Retina (tissue), 1 donor: Measurements from ENCODE around the gene POLD3.
A peak's percentile ranks its signal among the peaks of the same experiment; 100 is the strongest.

ENCODE experiments used
- DNase-seq: peaks from one replicate; pipeline ENCODE4 v3.0.0-alpha.2; 2016

Gene POLD3

DNA sequence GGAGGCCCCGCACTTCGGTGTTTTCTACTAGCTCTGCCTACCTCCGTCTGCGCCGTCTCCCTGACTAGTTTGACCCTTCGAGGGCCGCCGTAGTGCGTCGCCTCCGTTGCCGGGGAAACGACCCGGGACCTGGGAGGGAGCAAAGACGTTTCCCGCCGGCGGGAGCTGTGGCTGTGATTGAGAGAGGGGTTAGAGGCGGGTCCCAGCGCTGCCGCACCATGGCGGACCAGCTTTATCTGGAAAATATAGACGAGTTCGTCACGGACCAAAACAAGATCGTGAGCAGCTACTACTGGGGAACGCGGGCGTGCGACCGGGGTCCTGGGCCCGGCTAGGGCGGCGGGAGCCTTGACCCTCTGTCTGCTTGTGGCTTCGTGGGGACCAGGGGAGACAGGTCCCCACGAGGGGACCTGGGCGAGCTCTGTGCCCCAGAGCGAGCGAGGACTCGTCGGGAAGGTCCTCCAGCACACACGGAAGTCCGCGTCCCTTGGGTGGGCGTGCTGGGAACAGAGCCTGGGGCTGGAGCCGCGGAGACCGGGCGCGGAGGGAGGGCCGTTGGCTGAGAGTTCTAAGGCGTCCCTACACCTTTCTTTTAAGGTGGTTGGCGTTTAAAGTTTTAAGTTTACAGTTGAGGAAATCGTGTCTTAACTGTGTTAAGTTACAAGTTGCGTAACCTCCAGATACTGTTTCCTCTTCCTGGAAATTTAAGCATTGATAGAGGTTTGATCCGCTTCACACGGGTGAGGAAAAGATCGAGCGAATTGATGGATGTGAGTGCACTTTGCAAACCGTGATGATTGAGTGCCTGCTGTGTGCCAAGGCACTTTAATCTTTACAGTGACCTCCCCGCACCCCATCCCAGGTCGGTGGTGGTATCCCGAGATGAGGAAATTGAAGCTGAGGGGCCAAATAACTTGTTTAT, at the start of gene POLD3:
POLD3 (plus strand) TSS at position 142 of the 922 bp plus-strand sequence; CDS start at position 219, 77 bp downstream.
- DNase-seq = peak; percentile 95

GRCh38 chr11:74543991-74544390, 48.4 kb upstream of the POLD3 start:
- no peak for DNase-seq

- DNase-seq = no peak
Observed at GRCh38 chr11:74546752-74547151, 45.6 kb upstream of the POLD3 start.

DNA sequence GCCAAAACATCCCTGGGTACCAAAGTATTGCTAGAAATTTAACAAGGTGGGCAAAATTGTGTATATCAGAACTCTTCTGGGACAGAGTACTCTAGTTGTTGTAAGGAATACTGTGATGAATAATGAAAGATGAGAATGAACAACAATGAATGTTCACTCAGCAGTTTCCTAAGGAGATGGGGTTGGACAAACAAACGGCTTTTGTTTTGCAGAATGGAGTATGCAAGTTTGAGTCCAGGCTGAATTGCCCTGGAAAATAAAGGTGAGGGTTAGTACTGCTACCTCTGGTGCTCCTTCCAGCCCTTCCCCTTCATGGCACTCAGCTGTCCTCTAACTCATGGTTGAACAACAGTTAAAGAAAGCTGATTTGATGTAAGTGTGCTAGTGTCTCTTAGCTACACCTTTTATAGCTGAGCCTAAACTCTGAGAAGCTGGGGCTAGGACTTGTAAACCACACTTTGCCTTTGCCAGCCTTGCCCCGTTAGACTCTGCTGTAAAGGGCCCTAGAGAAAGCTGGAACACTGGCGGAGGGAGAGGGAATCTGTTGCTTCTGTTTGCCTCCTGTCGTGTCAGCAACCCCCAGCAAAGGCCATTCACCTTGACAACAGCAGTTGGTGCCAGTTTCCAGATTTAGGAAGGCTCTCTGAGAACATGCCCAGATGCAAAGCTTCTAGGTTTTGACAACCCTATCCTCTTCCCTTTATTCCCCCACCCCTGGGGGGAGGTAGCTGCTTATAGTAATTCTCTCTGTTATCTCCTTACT, 41.2 kb upstream of the POLD3 start:
- no peak for DNase-seq

- DNase-seq = no peak
Observed at GRCh38 chr11:74551754-74552145, 40.6 kb upstream of the POLD3 start.

GRCh38 chr11:74557526-74557925, 34.9 kb upstream of the POLD3 start:
- DNase-seq = no peak

DNA sequence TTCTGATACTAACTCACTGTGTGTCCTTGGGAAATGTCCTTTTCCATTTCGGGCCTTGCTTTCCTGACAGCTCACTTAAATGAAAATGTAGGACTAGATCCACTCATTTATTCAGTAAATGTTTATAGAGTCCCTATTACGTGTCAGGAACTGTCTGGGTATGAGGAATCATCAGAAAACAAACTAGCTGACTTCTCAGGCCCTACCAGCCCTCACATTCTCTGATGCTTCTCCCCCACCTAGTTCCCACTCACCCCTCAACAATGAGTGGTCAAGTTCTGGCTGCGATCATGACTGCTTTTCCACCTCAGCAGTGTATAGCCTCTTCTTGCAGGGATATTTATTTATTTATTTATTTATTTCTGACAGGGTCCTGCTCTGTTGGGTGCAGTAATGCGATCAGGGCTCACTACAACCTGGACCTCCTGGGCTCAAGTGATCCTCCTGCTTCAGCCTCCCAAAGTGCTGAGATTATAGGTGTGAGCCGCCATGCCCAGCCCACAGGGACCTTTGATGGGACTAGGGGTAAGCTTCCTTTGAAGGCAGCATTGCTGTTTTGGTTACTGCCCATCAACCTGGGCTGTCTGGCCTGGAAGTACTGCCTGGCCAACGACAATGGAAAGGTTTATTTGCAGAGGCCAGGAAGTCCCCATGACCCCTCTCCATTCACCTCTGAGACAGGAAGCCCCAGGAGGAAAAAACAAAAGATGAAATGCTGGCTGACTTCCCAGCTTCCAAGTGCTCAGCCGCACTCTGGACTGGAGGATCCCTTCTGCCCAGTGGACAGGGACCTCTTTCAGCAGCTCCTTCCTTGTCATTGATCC, 33.1 kb upstream of the POLD3 start:
- no peak for DNase-seq

DNA sequence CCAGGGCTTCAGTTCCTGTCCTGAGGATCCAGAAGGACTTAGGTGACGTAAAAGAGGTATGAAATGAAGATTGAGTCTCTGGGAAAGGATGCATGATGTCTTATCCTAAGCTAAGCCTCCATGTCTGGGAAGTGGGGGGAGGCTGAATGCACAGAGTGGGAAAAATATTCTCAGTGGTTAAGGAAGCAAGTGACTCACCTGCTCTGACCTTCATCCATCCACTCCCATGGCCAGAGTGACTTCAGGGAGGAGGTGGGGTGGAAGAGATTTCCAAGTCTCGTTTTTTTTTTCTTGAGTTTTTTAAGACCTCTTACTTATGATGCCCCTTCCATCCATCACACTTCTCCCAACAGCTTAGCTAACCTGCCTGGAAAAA, 32.5 kb upstream of the POLD3 start:
- no peak for DNase-seq

DNA sequence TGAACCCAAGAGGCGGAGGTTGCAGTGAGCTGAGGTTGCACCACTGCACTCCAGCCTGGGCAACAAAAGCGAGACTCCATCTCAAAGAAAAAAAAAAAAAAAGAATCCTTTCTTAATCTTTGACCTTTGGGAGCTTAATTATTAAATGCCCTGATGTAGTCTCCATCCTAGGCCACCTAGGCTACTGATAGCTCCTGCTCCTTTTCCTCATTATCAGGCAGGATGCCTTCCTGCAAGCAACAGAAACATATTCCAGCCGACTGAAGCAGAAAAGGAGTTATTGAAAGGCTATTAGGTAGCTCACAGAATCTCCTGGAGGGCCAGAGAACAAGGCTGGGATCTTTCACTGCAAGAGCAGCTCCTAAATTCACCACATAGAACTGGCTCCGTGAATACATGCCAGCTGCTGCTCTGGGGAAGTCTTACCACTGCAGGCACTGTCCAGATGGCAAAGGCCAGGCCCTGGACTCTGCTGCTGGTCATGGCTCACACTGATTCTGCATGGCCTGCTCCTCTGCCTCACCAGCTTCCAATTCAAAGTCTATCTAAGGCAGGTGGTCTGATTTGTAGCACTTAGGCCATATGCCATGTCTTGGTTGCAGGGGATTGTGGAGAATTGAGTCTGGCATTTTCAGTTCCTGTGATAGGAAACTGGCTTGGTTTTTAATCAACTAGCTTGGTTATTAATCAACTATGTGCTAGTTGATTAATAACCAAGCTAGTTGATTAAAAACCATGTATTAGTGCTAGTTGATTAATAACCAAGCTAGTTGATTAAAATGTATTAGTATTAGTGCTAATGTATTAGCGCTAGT, 26.0 kb upstream of the POLD3 start:
- DNase-seq = peak; percentile 22

- no peak for DNase-seq
Observed at GRCh38 chr11:74568028-74568427, 24.4 kb upstream of the POLD3 start.

GRCh38 chr11:74570266-74571061, 21.9 kb upstream of the POLD3 start:
- peak; percentile 46 for DNase-seq

DNA sequence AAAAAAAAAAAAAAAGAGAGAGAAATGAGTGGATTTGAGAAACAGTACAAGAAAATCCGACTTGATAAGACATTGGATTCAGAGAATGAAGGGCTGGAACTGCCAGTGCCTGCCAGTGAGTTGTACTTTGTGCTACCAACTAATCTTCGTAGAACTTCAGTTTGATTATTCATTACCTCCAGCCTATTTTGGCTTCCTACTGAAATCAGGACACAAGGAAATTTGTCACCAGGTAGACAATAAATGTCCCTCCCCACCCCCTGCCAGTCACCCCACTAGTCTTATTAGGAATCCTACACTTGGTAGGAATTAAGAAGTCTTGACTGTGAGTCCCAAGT, 21.4 kb upstream of the POLD3 start:
- no peak for DNase-seq

DNA sequence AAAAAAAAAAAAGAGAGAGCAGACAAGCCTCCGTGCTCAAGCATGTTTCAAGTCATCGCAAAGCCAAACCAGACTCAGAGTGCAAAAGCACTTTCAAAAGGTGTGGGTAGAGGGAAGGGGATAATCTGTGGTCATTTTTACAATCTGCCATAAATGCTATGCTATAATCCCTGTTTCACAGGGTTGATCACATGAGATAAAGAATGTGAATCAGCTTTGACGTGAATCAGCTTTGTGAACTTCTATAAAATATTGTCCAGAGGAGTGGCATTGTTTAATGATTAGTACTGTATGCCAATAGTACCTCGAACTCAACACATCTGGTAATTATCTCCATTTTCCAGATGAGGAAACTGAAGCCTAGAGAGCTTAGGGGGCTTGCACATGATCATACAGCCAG, 20.0 kb upstream of the POLD3 start:
- no peak for DNase-seq

DNA sequence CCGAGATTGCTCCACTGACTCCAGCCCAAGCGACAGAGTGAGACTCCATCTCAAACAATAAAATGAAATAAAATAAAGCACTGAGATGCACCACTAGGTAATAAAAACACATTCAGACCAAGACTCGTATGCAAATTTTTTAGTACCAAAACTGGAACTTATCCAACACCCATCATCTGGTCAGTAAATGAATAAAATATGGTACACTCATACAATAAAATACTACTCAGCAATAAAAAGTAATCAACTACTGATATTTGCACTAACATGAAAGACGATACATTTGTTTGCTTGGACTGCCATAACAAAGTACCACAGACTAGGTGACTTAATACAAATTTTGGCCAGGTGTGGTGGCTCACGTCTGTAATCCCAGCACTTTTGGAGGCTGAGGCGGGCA, 17.8 kb upstream of the POLD3 start:
- DNase-seq = no peak

DNA sequence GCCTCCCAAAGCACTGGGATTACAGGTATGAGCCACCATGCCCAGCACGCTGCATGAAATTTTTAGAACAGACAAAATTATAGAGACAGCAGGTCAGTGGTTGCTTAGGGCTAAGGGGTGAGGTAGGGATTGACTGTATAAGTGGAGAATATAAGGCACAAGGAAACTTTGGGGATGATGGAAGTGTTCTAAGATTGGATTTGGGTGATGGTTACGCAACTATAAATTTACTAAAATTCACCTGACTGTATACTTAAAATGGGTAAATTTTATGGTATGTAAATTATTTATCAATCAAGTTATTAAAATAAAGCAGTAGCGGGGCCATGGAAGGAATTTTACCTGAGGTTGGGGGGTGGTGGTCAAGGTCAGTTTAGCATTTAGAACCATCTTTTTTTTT, 16.4 kb upstream of the POLD3 start:
- no peak for DNase-seq

GRCh38 chr11:74577181-74577580, 15.2 kb upstream of the POLD3 start:
- no peak for DNase-seq

- peak; percentile 16 for DNase-seq
Observed at GRCh38 chr11:74577624-74578396, 14.6 kb upstream of the POLD3 start.

DNA sequence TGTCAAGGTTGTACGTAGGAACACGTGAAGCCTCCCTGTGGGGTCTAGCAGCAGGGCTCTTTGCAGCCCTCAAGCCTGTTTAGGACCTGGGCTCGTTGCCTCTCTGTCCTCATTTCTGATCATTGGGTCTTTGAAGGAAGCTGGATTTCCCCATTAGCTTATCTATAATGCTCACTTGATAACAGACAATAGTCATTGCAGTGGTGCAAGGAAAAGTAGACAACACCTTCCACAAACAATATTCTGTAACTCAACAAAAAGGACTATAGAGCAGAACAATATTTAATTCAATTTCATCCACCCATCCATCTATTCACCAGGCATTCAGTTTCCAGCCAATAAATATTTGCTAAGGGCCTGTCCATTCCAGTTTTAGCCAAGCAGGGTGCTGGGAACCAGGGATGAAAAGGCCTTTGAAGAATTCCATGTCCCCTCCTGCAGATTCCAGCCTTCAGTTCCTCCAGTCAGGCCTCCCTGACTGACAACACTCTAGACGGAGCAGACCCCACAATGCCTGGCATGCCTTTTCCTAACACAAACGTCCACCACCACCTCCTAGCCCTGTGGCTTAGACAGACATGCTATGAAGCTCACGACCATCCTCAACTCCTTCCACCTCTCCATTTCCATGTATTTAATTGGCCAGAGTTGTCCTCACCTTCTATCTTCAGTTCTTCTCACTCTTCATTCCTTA, 12.7 kb upstream of the POLD3 start:
- DNase-seq = no peak

GRCh38 chr11:74581954-74582547, 10.3 kb upstream of the POLD3 start:
- DNase-seq = no peak
